ENCODE measurements around the gene KLF15. TPM values are rescaled to one million over a fixed set of nuclear protein-coding genes. Genes with fewer than 3 reads are reported as not detected.

The KLF15 gene
- total and polyA plus RNA-seq, 2 of the 8 experiments (the other 6 are each of a cell fraction or from before 2014, with no cell fraction given) = 15.7 to 19.5 TPM

DNA sequence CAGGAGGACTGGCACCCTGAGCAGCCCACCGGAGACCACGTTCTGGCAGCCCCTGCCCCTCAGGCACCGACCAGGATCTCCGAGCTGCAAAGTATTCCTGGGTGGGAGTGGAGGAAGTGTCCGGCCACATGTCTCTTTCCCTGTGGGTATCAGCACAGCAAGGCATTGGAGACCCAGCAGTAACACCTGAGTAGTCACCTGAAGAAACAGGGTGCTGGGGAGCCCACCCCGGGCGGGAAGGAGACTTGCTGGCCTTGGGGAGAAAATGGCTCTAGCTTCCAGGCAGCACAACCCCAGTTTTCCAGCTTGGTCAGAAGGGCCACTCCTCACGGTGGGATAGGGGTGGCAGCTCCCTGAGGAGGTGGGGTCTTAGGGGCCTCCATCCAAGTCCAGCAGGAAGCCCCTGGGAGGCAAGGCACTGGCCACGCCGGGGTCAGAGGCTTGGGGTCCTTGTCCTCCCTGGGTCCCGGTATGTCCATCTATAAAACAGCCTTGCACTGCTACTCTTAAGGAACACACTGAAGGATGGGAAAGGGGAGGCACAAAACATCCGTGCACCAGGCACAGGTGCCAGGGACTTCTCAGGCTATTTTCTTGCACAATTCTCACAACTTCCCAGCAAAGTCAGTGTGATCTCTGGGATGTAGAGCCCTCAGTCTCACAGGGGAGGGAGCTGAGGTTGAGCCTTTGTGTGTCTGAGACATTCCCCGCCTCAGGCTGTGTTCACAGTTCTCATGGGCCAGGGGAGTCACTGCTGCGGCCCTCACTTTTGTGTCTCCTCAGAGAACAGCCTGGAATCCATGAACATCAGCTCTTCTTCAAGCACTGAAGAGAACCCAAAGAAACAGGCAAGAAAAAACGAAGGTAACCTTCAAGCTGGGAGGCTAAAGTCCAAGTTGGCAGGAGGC, 49.4 kb upstream of the KLF15 start:
- H2BK15ac ChIP-seq (ENCODE audit: low read length) = no peak overlapping the region
- H2AFZ ChIP-seq (ENCODE audit: low read length) = no peak overlapping the region
- ChIA-PET POLR2A (ENCODE audit: partially characterized antibody) (interaction anchor here (1.6 kb wide), 1 partner anchor 15 kb away, joined by 4 read pairs; no protein-coding TSS in a partner anchor), CTCF (ENCODE audit: partially characterized antibody) (interaction anchor here (0.7 to 1.5 kb wide), 6 partner anchors 10 to 65 kb away, joined by 3 to 4 read pairs (median 3); no protein-coding TSS in a partner anchor)
- H4K91ac ChIP-seq (replicated peaks; ENCODE audit: insufficient read length, low read length) = no peak overlapping the region
- DNase-seq (ENCODE audit: low read depth in 1 of 2, low spot score in 2 of 2) (no peak), FAIRE-seq (no peak)
- no peak overlapping the region for H4K5ac ChIP-seq (ENCODE audit: insufficient read length, low read depth, low read length)
- H3K27me3 ChIP-seq (replicated peaks in 1 of 4; ENCODE audit: control insufficient read depth in 3 of 4, extremely low read depth in 1 of 4, insufficient read depth in 3 of 4, low read length in 3 of 4) = 0 out of 7 replicates have a peak, but pooled peaks cover 0 to 1% (median 0%) of the 10 kb centered on the region in 4 experiments
- H4K20me1 ChIP-seq (replicated peaks in 1 of 2; ENCODE audit: control insufficient read depth in 1 of 2, insufficient read depth in 2 of 2, low read length in 2 of 2) = no peaks in the 10 kb centered on the region
- H3K56ac ChIP-seq (replicated peaks; ENCODE audit: insufficient read length, low read depth, low read length) = no peak overlapping the region
- H3K79me1 ChIP-seq (ENCODE audit: low read depth, low read length) = no peaks in the 10 kb centered on the region
- no peak overlapping the region for H3K4me2 ChIP-seq (ENCODE audit: insufficient read depth in 1 of 2, low read depth in 2 of 2, low read length in 2 of 2)
- no peak overlapping the region for H2BK120ac ChIP-seq (replicated peaks; ENCODE audit: low read depth, low read length)
- H3K14ac ChIP-seq (ENCODE audit: insufficient read length) = no peak overlapping the region
- H3K4ac ChIP-seq (replicated peaks; ENCODE audit: insufficient read length, low read depth, low read length) = no peak overlapping the region
- no peak overlapping the region for H3K9ac ChIP-seq (replicated peaks in 1 of 4; ENCODE audit: extremely low read depth in 1 of 4, low read depth in 3 of 4, low read length in 3 of 4)
- no peaks in the 10 kb centered on the region for H3K23me2 ChIP-seq (ENCODE audit: low read depth, low read length)
- H3K9me3 ChIP-seq (ENCODE audit: insufficient read depth in 2 of 2, low read depth in 1 of 2, low read length in 1 of 2) = no peaks in the 10 kb centered on the region
- H3K23ac ChIP-seq (ENCODE audit: insufficient read length) = no peak overlapping the region
- peaks cover 0 to 17% (median 6%) of the 10 kb centered on the region in 4 experiments; a peak in 4 of 7 replicates for H3K4me1 ChIP-seq (replicated peaks in 1 of 4; ENCODE audit: control insufficient read depth in 3 of 4, insufficient read depth in 4 of 4, low read length in 3 of 4)
- H2AK5ac ChIP-seq (ENCODE audit: low read depth, low read length) = no peak overlapping the region
- no peak overlapping the region for H2BK12ac ChIP-seq (ENCODE audit: low read depth, low read length)
- 89% methylated on average over 12 of the region's 15 CpGs; no CpG with 5 or more reads in 1 of the 2 experiments for WGBS, 2 experiments (ENCODE audit: extremely low coverage in 1 of 2, insufficient coverage in 1 of 2, insufficient read length in 1 of 2, insufficient replicate concordance in 2 of 2, low coverage in 1 of 2, low lambda C conversion rate in 2 of 2, missing lambda C conversion rate in 1 of 2)
- H3K36me3 ChIP-seq (ENCODE audit: control insufficient read depth in 2 of 4, insufficient read depth in 4 of 4, low read length in 3 of 4) = no peaks in the 10 kb centered on the region
- H3K79me2 ChIP-seq (ENCODE audit: control insufficient read depth in 1 of 2, insufficient read depth in 2 of 2, low read length in 2 of 2) = no peaks in the 10 kb centered on the region
- no peak overlapping the region for H3K27ac ChIP-seq (ENCODE audit: low read depth, low read length)
- H2BK20ac ChIP-seq (ENCODE audit: low read length) = no peak overlapping the region
- H4K8ac ChIP-seq (ENCODE audit: extremely low read depth, insufficient read depth, low read length) = no peak overlapping the region
- no peak overlapping the region for H3K18ac ChIP-seq (ENCODE audit: extremely low read depth, low read length)
- no peak overlapping the region for H3K4me3 ChIP-seq (ENCODE audit: extremely low read depth in 1 of 4, insufficient read depth in 2 of 4, low read depth in 3 of 4, low read length in 4 of 4)
- no peak overlapping the region for H2BK5ac ChIP-seq (ENCODE audit: low read depth, low read length)
- TF ChIP-seq, protein P1, sequence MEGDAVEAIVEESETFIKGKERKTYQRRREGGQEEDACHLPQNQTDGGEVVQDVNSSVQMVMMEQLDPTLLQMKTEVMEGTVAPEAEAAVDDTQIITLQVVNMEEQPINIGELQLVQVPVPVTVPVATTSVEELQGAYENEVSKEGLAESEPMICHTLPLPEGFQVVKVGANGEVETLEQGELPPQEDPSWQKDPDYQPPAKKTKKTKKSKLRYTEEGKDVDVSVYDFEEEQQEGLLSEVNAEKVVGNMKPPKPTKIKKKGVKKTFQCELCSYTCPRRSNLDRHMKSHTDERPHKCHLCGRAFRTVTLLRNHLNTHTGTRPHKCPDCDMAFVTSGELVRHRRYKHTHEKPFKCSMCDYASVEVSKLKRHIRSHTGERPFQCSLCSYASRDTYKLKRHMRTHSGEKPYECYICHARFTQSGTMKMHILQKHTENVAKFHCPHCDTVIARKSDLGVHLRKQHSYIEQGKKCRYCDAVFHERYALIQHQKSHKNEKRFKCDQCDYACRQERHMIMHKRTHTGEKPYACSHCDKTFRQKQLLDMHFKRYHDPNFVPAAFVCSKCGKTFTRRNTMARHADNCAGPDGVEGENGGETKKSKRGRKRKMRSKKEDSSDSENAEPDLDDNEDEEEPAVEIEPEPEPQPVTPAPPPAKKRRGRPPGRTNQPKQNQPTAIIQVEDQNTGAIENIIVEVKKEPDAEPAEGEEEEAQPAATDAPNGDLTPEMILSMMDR (IDR thresholded peaks at IDR 0.05; ENCODE audit: control extremely low read depth in 1 of 3, insufficient read depth in 1 of 3, low read depth in 1 of 3, low read length in 3 of 3) = no peak
- TF ChIP-seq CBX8 (IDR thresholded peaks at IDR 0.05; ENCODE audit: borderline replicate concordance, low read depth, low read length) (no peak), ZNF274 (IDR thresholded peaks at IDR 0.05; ENCODE audit: borderline replicate concordance, extremely low read depth, low read length) (no peak)

All from H1 (cell line).